ENCODE data around the gene RRM2. TPM values are rescaled to one million over a fixed set of nuclear protein-coding genes. Genes with fewer than 3 reads are reported as not detected.
"Not testable (repeated sequence)": the region's sequence is repeated elsewhere in the genome, so short reads cannot be mapped to it uniquely, and the experiment has no call there.

Gene RRM2
- total and polyA plus RNA-seq, 2 of the 4 experiments (the other 2 are of a cell fraction) = 53.6 to 68.5 TPM

DNA sequence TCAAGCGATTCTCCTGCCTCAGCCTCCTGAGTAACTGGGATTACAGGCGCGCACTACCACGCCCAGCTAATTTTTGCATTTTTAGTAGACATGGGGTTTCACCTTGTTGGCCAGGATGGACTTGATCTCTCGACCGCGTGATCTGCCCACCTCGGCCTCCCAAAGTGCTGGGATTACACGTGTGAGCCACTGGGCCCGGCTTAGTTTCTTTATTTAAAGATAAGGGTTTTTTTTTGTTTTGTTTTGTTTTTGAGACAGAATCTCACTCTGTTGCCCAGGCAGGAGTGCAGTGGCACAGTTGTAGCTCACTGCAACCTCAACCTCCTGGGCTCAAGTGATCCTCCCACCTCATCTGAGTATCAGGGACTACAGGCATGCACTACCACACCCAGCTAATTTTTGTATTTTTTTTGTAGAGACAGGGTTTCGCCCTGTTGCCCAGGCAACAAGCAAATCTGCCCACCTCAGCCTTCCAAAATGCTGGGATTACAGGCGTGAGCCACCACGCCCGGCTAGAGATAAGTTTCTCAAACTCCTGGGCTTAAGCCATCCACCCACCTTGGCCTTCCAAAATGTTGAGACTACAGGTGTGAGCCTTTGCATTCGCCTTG, 24.6 kb downstream of the RRM2 start:
- not testable (repeated sequence) for ATAC-seq (ENCODE audit: low read depth); BruUV-seq (replicated peaks)

More for the DNA sequence above, 24.6 kb downstream of the RRM2 start:
- H3K4me1 ChIP-seq (ENCODE audit: control insufficient read depth, insufficient read depth, low read length); H2BK5ac ChIP-seq (ENCODE audit: low read depth, low read length, poor library complexity, severe bottlenecking); H2BK120ac ChIP-seq (ENCODE audit: low read depth, low read length); H3K4me3 ChIP-seq (ENCODE audit: insufficient read depth, low read depth, low read length); H3K9me1 ChIP-seq (ENCODE audit: insufficient read depth, low read length); H3K23ac ChIP-seq (ENCODE audit: low read depth, low read length); H3K79me1 ChIP-seq (ENCODE audit: low read depth in 1 of 2, low read length in 2 of 2); H3K9me3 ChIP-seq (ENCODE audit: control insufficient read depth, insufficient read depth, low read length); H4K91ac ChIP-seq (ENCODE audit: insufficient read depth, low read depth, low read length); DNase-seq; H2AK9ac ChIP-seq (replicated peaks; ENCODE audit: low read depth, low read length, poor library complexity); H3K4ac ChIP-seq (ENCODE audit: low read depth, low read length); CTCF ChIA-PET; H3K36me3 ChIP-seq (ENCODE audit: control insufficient read depth, insufficient read depth, low read length); H3K14ac ChIP-seq (replicated peaks; ENCODE audit: low read depth, low read length); H2BK15ac ChIP-seq (ENCODE audit: low read depth, low read length); H3K56ac ChIP-seq (ENCODE audit: extremely low read depth, insufficient read depth, low read length); H3K18ac ChIP-seq (ENCODE audit: low read depth, low read length); H2BK20ac ChIP-seq (ENCODE audit: low read depth, low read length); H3K27ac ChIP-seq (ENCODE audit: insufficient read depth, low read length); H2AK5ac ChIP-seq (ENCODE audit: low read depth, low read length); intact Hi-C loops (cut with micrococcal nuclease); dilution Hi-C loops (cut with HindIII; ENCODE audit: low sequenced_read_pairs, unreplicated experiment); H4K5ac ChIP-seq (ENCODE audit: low read depth, low read length); H3K9ac ChIP-seq (ENCODE audit: low read depth, low read length); H3K27me3 ChIP-seq (ENCODE audit: control insufficient read depth, insufficient read depth, low read length); H3K4me2 ChIP-seq (ENCODE audit: low read depth, low read length); H4K20me1 ChIP-seq (ENCODE audit: insufficient read depth, low read length); H2AFZ ChIP-seq (replicated peaks; ENCODE audit: low read length, poor library complexity); H4K8ac ChIP-seq (ENCODE audit: low read depth in 2 of 2, low read length in 2 of 2): not testable (repeated sequence)
- in situ Hi-C loops (cut with MboI; ENCODE audit: low sequenced_read_pairs) = loop anchor here (10.0 kb wide), 1 partner anchor 258 kb away; no protein-coding TSS in a partner anchor
- POLR2A ChIA-PET (ENCODE audit: unreplicated experiment) = interaction anchor here (0.7 kb wide), 1 partner anchor 20 kb away, joined by 11 read pairs; no protein-coding TSS in a partner anchor
- 100% methylated on average over 1 of the region's 15 CpGs; no CpG with 5 or more reads in 1 of the 2 experiments for WGBS, 2 experiments (ENCODE audit: extremely low coverage in 2 of 2, insufficient read length in 1 of 2)
